ENCODE measurements around the gene BORA.

BORA gene

DNA sequence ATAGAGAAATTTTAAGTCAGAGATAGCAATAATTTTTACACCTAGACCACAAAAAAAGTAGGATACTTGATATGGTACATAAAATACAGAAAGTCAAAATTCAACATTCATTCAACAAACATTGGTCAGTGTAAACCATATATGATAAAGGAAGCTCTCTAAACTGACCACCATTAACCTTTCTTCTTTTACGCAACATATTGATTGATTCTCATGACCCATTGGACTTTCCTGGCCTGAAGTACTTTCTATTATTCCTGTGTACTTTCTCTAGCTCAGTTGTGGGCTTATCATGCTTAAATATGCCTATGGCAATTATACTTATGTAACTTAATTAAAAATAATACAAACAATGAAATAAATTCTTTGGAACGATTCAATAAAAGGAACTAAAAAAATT, 64.9 kb downstream of the BORA start:
- no peak for TF ChIP-seq POU2F2 (IDR thresholded peaks at IDR 0.05; ENCODE audit: low read depth, low read length)
- TF ChIP-seq TAF1 (IDR thresholded peaks at IDR 0.05; ENCODE audit: low read depth, low read length) = no peak
- no peak for TF ChIP-seq POLR2A (IDR thresholded peaks at IDR 0.05; ENCODE audit: low read depth, low read length)
- DNase-seq (ENCODE audit: insufficient read length, low spot score) = no peak
- no peak for FAIRE-seq

DNA sequence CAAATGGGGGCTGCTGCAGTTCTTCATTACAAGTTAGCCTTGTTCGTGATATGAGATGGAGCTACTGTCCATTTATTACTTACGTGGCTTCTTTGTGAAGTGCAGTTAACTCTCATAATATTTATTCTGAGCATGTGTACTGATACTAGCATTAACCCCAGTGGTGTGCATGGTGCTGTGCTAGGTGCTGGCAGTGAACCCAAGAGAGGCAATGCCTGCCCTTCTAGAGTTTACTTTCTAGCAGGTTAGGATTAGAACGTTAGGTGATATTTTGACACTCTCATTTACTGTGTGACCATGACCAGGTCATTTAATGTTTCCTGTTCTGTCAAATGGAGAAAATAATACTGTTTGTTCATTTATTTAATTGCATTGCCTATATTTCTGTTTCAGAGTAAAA, 71.1 kb downstream of the BORA start:
- FAIRE-seq = no peak
- DNase-seq (ENCODE audit: insufficient read length, low spot score) = no peak
- TF ChIP-seq POLR2AphosphoS5 (IDR thresholded peaks at IDR 0.05; ENCODE audit: low read depth, low read length) = no peak
- no peak for TF ChIP-seq PAX5 (IDR thresholded peaks at IDR 0.05; ENCODE audit: insufficient read depth, low read length, severe bottlenecking)
- TF ChIP-seq SPI1 (IDR thresholded peaks at IDR 0.05; ENCODE audit: low read depth, low read length) = no peak
- no peak for TF ChIP-seq POU2F2 (IDR thresholded peaks at IDR 0.05; ENCODE audit: low read depth, low read length)
- TF ChIP-seq TAF1 (IDR thresholded peaks at IDR 0.05; ENCODE audit: low read depth, low read length) = no peak
- TF ChIP-seq POLR2A (IDR thresholded peaks at IDR 0.05; ENCODE audit: low read depth, low read length) = no peak

DNA sequence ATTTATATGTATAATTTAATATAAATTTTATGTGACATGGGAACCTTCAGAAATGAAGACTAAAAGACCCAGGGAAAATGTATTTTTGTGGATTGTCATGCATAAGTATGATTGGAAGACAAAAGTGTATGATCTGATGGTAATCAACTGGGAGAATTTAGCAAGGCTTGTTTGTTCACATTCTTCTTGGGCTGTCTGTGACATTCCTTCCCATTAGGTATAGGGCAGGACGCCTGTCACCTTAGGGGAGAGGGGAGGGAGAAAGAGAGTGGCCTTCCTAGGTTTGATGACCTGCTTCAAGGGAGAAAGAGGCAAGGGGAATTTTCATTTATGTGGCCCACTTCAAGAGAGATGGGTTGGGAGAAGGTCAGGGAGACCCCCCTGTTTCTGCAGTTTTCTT, 76.6 kb downstream of the BORA start:
- DNase-seq (ENCODE audit: insufficient read length, low spot score) = no peak
- FAIRE-seq = no peak
- TF ChIP-seq TAF1 (IDR thresholded peaks at IDR 0.05; ENCODE audit: low read depth, low read length) (no peak), POLR2A (IDR thresholded peaks at IDR 0.05; ENCODE audit: low read depth, low read length) (no peak), PAX5 (IDR thresholded peaks at IDR 0.05; ENCODE audit: insufficient read depth, low read length, severe bottlenecking) (no peak), POLR2AphosphoS5 (IDR thresholded peaks at IDR 0.05; ENCODE audit: low read depth, low read length) (no peak), SPI1 (IDR thresholded peaks at IDR 0.05; ENCODE audit: low read depth, low read length) (no peak), POU2F2 (IDR thresholded peaks at IDR 0.05; ENCODE audit: low read depth, low read length) (no peak)
